ENCODE results near the gene NSRP1.
"Not testable (repeated sequence)": the region's sequence is repeated elsewhere in the genome, so short reads cannot be mapped to it uniquely, and the experiment has no call there.

The NSRP1 gene

DNA sequence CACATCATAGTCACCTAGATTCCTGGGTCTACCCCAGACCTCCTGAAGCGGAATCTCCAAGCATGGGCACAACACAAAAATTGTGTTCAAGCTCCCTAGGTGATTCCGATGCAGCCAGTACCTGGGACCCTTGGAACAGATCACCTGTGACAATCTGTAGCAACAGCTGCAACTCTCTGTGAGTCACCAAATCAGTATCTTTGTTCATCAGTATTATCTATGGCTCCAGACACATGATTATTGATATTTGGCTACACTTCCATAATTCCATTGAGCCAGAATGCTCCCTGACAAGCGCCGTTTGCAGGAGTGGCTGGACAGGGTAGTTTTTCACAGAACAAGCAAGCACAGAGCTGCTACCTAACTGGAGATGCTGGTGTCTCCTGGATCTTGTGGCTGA, 102.7 kb downstream of the NSRP1 start:
- DNase-seq (ENCODE audit: low spot score in 2 of 2) (no peak), ATAC-seq (no peak)
- no peak overlapping the region for H3K4me3 Mint-ChIP-seq
- no peaks in the 10 kb centered on the region for H3K4me1 Mint-ChIP-seq
- no peaks in the 10 kb centered on the region for H3K9me3 Mint-ChIP-seq
- no peaks in the 10 kb centered on the region for H3K36me3 Mint-ChIP-seq
- H3K27ac Mint-ChIP-seq: no peak overlapping the region

- no peaks in the 10 kb centered on the region for H3K36me3 Mint-ChIP-seq
- no peaks in the 10 kb centered on the region for H3K9me3 Mint-ChIP-seq
- ATAC-seq (no peak), DNase-seq (ENCODE audit: low spot score in 2 of 2) (no peak)
- no peak overlapping the region for H3K4me3 Mint-ChIP-seq
- no peak overlapping the region for H3K27ac Mint-ChIP-seq
- H3K4me1 Mint-ChIP-seq: no peaks in the 10 kb centered on the region
These were observed 103.2 kb downstream of the NSRP1 start for GRCh38 chr17:30219833-30220232.

GRCh38 chr17:30220414-30220813, 103.8 kb downstream of the NSRP1 start:
- ATAC-seq (no peak), DNase-seq (ENCODE audit: low spot score in 2 of 2) (no peak)
- H3K27ac Mint-ChIP-seq: no peak overlapping the region
- no peaks in the 10 kb centered on the region for H3K36me3 Mint-ChIP-seq
- no peak overlapping the region for H3K4me3 Mint-ChIP-seq
- H3K9me3 Mint-ChIP-seq: no peaks in the 10 kb centered on the region
- H3K4me1 Mint-ChIP-seq: no peaks in the 10 kb centered on the region

- ATAC-seq (no peak), DNase-seq (ENCODE audit: low spot score in 2 of 2) (no peak)
- no peaks in the 10 kb centered on the region for H3K36me3 Mint-ChIP-seq
- H3K4me3 Mint-ChIP-seq: no peak overlapping the region
- H3K4me1 Mint-ChIP-seq: no peaks in the 10 kb centered on the region
- no peak overlapping the region for H3K27ac Mint-ChIP-seq
- H3K9me3 Mint-ChIP-seq: no peaks in the 10 kb centered on the region
These were observed 104.7 kb downstream of the NSRP1 start for GRCh38 chr17:30221346-30221745.

DNA sequence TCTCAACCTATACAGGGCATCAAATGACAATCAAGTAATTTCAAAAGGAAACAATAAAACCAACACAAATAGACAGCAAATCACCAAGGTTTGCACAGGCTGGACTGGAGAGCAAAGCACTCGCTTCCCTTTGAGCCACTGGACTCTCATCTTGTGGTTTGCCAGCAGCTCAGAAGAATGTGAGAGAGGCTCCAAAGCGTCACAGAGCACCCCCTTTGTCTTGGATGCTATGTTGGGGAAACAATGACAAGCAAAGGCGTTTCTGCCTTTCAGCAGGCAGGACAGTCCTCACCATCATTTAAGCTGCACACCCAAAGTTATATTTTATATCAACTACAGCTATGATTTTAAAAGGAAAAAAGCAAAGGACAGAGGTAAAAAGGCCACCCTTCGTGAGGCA, 105.6 kb downstream of the NSRP1 start:
- ATAC-seq (no peak), DNase-seq (ENCODE audit: low spot score in 2 of 2) (no peak)
- no peaks in the 10 kb centered on the region for H3K9me3 Mint-ChIP-seq

DNA sequence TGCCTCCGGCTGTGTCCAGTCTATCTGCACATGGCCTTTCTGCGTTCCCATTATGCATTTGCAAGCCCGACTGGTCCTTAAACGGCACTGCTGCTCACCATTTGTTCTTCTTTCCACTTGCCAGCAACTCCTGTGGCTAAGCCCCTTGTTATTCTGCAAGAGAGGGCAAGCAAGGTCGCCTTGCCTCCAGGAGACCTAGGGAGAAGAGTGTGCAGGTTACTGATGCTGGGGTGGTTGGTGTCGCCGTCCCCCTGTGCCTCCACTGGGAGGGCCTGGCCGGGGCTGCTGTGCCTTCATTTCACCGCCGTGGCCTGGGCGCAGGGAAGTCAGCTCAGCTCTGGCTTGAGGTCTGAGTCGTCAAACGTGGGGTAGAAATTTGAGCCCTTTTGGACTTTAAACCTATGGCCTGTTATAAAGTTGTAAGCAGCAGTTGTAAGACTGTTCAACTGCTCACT, 106.1 kb downstream of the NSRP1 start:
- Mint-ChIP-seq H3K4me1 (no peaks in the 10 kb centered on the region), H3K4me3 (no peak overlapping the region), H3K9me3 (no peaks in the 10 kb centered on the region), H3K36me3 (no peaks in the 10 kb centered on the region), H3K27ac (no peak overlapping the region)
- ATAC-seq (no peak), DNase-seq (ENCODE audit: low spot score in 2 of 2) (no peak)

More for the DNA sequence above, 105.6 kb downstream of the NSRP1 start:
- Mint-ChIP-seq H3K27ac (no peak overlapping the region), H3K4me3 (no peak overlapping the region), H3K36me3 (no peaks in the 10 kb centered on the region), H3K4me1 (no peaks in the 10 kb centered on the region)

DNA sequence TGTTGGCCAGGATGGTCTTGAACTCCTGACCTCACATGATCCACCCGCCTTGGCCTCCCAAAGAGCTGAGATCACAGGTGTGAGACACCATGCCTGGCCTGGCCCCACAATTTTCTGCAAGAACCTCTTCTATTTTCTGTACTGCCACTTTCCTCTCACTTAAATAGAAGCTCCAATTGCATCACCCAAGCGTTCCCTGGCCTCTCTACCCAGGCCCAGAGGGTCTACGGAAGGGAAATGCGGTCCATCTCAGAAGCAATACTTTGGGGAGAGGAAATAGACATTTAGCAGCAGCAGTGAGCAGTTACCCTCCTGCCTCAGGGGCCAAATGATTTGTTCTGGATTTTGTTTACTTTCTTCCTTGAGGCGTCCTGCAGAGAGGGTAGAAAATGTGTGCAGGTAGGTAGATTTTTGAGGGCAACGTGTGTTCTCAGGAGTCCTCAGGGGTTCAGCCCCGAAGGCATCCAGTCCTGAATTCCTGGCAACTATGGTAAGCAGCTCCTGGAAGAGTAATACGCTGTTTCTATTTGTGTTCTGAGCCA, 107.9 kb downstream of the NSRP1 start:
- ATAC-seq: no peak
- no peak overlapping the region for H3K27ac Mint-ChIP-seq
- H3K36me3 Mint-ChIP-seq: no peaks in the 10 kb centered on the region
- H3K9me3 Mint-ChIP-seq: no peaks in the 10 kb centered on the region
- no peak for DNase-seq (ENCODE audit: low spot score in 2 of 2)
- H3K4me3 Mint-ChIP-seq: no peak overlapping the region
- H3K4me1 Mint-ChIP-seq: no peaks in the 10 kb centered on the region

GRCh38 chr17:30225112-30225511, 108.5 kb downstream of the NSRP1 start:
- DNase-seq (ENCODE audit: low spot score in 2 of 2): no peak
- Mint-ChIP-seq H3K27ac (no peak overlapping the region), H3K36me3 (no peaks in the 10 kb centered on the region), H3K4me3 (no peak overlapping the region), H3K9me3 (no peaks in the 10 kb centered on the region), H3K4me1 (peaks cover 6% of the 10 kb centered on the region)
- ATAC-seq: no peak

- no peaks in the 10 kb centered on the region for H3K9me3 Mint-ChIP-seq
- peaks cover 9% of the 10 kb centered on the region for H3K4me1 Mint-ChIP-seq
- H3K4me3 Mint-ChIP-seq: no peak overlapping the region
- H3K27ac Mint-ChIP-seq: no peak overlapping the region
- no peak for ATAC-seq
- no peaks in the 10 kb centered on the region for H3K36me3 Mint-ChIP-seq
- no peak for DNase-seq (ENCODE audit: low spot score in 2 of 2)
These were observed 109.4 kb downstream of the NSRP1 start for GRCh38 chr17:30225919-30226553.

DNA sequence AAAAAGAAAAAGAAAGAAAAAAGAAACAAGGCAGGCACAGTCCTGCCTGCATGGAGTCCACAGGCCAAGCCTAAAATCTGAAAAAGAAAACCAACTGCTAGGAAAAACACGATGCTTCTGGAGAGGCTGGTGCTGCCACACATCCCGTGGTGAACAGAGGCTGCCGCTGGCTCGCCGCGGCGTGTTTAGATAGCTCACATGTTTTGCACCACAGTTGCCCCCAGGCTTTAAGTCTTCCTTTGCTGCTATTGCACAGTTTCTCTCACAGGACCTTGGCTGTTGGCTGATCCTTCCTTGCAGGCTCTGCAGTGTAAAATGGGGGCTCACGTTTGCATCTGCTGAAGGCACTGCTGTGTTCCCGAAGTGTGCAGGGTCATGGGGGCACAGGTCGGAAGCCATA, 110.3 kb downstream of the NSRP1 start:
- DNase-seq (ENCODE audit: low spot score in 2 of 2) (no peak), ATAC-seq (no peak)
- Mint-ChIP-seq H3K4me3 (no peak overlapping the region), H3K27ac (no peak overlapping the region), H3K4me1 (peaks cover 9% of the 10 kb centered on the region), H3K9me3 (no peaks in the 10 kb centered on the region), H3K36me3 (no peaks in the 10 kb centered on the region)

GRCh38 chr17:30228011-30228410, 111.4 kb downstream of the NSRP1 start:
- no peak overlapping the region for H3K4me3 Mint-ChIP-seq
- ATAC-seq: no peak
- H3K4me1 Mint-ChIP-seq: peaks cover 9% of the 10 kb centered on the region
- DNase-seq (ENCODE audit: low spot score in 2 of 2): no peak
- no peaks in the 10 kb centered on the region for H3K9me3 Mint-ChIP-seq
- H3K27ac Mint-ChIP-seq: no peak overlapping the region
- no peaks in the 10 kb centered on the region for H3K36me3 Mint-ChIP-seq

DNA sequence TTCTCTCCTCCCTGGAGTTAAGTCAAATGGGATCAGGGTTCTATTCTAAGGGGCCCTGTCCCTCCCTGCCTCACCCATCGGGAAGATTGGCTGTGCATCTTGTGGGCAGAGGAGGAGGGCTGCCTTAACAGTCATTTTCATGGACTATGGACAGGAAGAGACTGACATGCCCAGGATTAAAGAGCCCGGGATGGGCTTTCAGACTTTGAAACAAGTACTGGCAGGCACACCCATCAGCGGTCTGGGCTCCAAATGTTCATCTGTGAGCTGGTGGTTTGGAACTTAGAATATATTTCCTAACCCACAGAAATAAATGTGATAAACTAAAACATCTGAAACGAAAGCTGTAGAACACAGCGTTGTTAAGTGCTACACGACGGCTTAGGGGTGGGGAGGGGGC, 112.4 kb downstream of the NSRP1 start:
- H3K27ac Mint-ChIP-seq: no peak overlapping the region
- DNase-seq (ENCODE audit: low spot score in 2 of 2): no peak

GRCh38 chr17:30230009-30230408, 113.4 kb downstream of the NSRP1 start:
- not testable (repeated sequence) for DNase-seq (ENCODE audit: low spot score in 2 of 2); H3K4me3 Mint-ChIP-seq; H3K9me3 Mint-ChIP-seq

More for the DNA sequence above, 112.4 kb downstream of the NSRP1 start:
- no peak overlapping the region for H3K4me3 Mint-ChIP-seq
- ATAC-seq: no peak
- H3K9me3 Mint-ChIP-seq: no peaks in the 10 kb centered on the region
- H3K36me3 Mint-ChIP-seq: no peaks in the 10 kb centered on the region
- H3K4me1 Mint-ChIP-seq: peaks cover 9% of the 10 kb centered on the region

DNA sequence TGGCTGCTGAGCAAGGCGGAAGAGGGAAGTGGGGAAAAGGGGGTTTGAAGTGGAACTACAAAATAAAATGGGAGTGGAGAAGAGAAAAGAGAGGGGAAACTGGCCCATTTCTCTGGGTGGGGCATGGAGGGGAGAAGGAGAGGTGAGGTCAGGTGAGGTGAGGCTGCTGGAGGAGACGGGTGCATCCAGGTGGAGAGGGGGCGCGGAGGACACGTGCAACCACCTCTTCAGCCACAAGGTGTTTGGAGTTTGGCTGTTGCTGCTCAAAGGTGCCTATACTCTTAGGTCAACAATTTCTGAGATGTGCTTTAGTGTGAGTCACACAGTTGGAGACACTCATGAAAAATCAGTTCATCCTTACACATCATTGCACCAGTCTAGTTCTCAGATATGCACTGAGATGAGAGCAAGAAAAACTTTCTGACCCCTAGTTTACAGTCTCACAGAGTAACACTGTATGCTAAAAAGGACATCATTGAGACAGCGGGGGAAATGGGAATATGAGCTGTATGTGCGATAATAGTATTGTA, 114.0 kb downstream of the NSRP1 start:
- ATAC-seq: no peak
- no peak overlapping the region for H3K4me3 Mint-ChIP-seq

More at GRCh38 chr17:30230009-30230408, 113.4 kb downstream of the NSRP1 start:
- not testable (repeated sequence) for ATAC-seq, H3K27ac Mint-ChIP-seq, H3K36me3 Mint-ChIP-seq
- peaks cover 12% of the 10 kb centered on the region for H3K4me1 Mint-ChIP-seq

DNA sequence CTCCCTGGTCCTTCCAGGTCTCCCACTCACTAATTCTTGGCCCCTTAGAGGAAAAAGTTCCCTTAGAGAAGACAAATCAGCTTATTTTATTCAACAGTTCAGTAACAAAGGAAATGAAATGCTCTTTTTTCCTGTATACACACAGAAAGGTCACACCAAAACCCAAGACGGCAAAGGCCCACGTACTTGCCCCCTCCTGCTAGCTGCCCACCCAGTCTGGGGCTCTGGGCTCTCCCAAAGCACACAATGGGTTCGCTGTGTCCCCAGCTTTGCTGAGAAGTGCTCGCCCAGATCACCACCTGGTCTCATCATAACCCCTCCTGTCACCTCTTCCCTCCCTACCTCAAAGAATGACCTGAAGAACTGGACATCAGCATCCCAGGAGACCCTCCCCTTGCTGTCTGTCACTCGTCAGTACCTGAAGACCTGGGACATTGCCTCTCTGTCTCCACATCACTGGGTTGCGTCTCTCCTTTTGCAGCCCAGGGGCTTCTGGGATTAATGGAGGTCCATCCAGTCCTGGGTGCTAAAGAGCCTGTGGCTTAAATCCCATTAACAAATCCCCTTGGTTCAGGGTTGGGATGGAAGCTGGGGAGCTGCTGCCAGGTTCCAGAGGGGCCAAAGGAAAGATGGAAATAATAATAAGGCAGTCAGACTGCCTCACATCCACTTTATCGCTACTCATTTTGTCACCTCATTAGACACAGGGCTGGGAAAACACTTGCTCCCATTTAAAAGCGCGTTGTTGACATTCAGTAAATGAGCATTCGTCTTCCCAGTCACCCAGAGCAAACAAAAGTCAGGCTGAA, 115.6 kb downstream of the NSRP1 start:
- Mint-ChIP-seq H3K4me3 (no peak overlapping the region), H3K36me3 (no peaks in the 10 kb centered on the region), H3K27ac (no peak overlapping the region), H3K9me3 (no peaks in the 10 kb centered on the region), H3K4me1 (peaks cover 20% of the 10 kb centered on the region)
- no peak for DNase-seq (ENCODE audit: low spot score in 2 of 2)
- no peak for ATAC-seq

More for the DNA sequence above, 114.0 kb downstream of the NSRP1 start:
- Mint-ChIP-seq H3K4me1 (peaks cover 14% of the 10 kb centered on the region), H3K36me3 (no peaks in the 10 kb centered on the region), H3K9me3 (no peaks in the 10 kb centered on the region), H3K27ac (no peak overlapping the region)
- no peak for DNase-seq (ENCODE audit: low spot score in 2 of 2)
